HG02943 (cell line): ENCODE data around the gene RFX6.

Experiments
- ATAC-seq: cut with Tn5 transposase; IDR thresholded peaks from one replicate; pipeline ENCODE4 v1.9.1; 2021; ENCODE audit warnings: mild to moderate bottlenecking, low read depth, moderate library complexity; ENCODE audit not compliant: unreplicated experiment

Gene RFX6

DNA sequence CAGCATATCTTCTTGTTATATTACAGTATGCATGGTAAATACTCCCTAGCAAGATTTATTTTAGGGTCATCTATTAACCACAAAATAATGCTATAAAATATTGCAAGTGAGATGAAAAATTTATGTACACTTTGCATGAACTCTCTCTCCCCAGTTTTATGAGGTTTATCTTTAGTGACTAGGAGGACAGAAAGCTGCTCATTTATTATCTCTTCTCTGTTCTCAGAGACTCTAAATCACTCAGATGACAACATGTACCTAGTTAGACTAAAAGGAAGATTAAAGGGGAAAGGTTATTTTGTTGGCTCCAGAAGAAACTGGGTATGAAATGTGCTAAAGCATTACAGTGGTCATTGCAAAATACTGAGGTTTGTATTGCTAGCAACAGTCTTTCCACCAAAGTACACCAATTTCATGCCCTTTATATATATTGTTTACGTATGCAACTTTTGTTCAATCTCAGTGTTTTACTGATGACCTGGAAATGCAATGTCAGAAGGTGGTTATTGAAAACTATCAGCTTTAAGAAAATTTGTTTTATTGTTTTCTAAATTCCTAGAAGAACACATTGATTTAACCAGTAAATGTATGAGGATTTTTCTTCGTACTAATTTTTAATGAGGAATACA, 11.8 kb downstream of the RFX6 start:
- ATAC-seq = no peak

DNA sequence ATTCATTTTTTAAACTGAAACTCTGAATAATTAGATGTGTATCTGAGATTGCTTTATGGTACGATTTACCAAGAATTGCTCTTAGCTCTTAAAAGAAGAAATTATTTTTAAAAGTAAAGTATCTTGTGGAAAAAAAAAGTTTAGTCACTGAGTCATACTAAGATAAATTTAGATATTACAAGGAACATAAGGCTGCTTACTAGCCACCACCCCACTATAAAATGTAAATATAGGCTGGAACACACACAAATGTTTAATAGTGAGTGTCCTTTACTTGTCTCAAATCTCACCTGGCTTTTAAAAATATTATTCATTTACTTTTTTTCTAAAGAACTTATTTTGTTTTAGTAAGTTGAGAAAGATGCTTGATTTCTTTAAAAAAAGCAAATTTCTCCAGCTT, 17.6 kb downstream of the RFX6 start:
- ATAC-seq = no peak

GRCh38 chr6:116895935-116896334, 18.9 kb downstream of the RFX6 start:
- no peak for ATAC-seq

- ATAC-seq = no peak
Measured at GRCh38 chr6:116902634-116903033, 25.6 kb downstream of the RFX6 start.

DNA sequence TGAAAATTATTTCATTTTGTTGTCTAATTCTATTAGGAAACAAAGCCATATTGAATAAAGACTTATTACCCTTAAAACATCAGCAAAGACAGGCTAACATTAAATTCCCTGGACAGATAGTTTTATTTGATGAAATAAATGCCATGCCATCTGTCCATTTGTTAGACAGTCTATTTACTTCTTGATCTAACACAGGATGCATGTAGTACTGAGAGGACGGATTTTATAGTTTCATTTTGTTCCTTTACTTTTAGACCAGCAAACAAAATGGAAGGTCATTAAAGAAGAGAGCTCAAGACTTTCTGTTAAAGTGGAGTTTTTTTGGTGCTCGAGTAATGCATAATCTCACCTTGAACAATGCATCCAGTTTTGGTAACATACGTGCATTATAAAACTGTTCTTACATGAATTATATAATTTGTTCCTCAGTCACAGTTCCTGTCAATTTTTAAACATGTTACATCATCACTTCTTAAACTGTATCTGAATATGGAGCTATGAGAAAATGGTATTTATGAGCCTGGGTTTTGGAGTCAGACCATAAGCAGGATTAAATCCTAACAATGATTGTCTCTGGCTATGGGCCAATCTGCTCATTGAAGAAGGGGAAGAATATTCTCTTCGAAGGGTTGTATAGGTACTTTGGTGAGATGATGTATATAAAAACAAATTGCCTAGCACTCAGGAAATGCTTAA, 46.0 kb downstream of the RFX6 start:
- ATAC-seq = no peak

DNA sequence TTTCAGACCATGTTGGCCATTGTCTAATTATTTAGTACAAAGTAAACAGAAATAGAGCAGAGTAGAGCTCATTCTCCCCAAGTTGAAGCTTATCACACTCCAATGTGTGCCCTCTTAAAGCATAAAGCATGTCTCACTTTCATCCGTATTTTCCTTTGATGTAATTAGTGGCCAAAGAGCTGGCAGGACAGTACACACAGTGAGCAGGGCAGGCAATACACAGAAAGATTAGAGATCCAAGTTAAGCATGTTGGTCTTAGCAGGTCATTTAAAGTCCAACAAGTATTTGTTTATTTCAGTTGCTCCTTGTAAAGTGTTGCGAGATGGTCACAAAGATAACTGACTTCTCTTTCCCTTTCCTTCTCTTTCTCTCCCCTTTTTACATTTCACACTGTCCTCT, 47.2 kb downstream of the RFX6 start:
- no peak for ATAC-seq

DNA sequence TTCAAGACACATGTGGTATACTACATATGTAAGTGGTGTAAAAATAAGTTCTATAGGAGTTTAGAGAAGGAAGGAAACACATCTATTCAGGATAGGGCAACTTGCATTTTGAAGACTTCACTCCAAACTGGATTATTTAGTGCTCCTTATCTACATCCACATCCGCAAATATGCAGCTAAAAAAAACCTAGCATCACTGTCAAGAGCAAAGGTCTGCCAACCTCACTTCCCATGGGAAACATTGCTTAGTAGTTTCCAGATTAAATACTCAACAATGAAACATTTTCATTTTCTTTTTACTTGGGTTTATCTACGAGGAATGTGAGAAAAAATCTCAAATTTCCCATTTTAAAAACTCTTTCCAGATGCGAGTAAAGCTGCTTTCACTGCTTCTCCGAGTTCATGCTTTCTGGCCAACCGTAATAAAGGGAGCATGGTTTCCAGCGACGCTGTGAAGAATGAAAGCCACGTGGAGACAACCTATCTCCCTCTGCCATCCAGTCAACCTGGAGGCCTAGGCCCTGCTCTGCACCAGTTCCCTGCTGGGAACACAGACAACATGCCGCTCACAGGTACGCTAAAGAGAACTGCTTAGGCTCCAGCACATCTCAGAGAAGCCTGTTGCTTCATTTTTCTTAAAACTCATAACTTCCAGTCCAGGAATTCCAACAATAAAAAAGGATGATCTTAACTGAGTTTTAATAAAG, 48.2 kb downstream of the RFX6 start:
- ATAC-seq = no peak

GRCh38 chr6:116928677-116929076, 51.6 kb downstream of the RFX6 start:
- ATAC-seq = no peak

DNA sequence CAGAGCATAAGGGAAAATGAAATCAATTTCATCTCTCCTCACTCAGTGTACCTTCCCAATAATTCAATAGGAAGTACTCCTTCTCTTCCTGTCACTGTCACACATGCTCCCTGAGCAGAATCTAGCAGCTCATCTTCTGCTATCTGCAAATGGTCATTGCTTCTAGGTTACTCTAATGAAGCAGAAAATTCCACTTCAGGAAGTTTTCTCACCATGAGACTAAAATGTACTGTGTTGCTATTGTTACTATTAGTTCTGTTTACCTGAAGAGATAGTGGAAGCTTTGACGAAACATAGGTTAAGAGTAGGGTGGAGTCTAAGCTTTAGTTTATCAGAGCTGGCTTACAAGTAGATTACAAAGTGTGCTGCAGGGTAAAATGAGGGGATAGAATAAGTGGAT, 52.8 kb downstream of the RFX6 start:
- ATAC-seq = no peak

DNA sequence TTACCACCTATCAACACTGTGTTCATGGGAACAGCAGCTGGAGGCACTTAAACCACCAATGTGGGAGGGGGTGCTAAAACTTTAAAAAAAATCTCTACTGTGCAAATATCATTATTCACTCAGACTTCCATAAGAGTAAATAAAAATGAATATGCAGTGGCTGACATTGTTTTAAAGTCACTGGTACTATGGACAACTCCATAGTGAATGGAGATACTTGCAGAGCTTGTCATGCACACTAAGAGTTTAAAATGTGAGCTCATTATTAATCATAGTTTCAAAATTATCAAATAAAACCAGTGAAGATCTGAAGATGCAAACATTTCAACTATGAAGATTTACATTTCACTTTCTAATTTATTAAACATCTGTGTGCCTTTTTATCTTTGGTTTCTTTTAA, 54.4 kb downstream of the RFX6 start:
- ATAC-seq = no peak

DNA sequence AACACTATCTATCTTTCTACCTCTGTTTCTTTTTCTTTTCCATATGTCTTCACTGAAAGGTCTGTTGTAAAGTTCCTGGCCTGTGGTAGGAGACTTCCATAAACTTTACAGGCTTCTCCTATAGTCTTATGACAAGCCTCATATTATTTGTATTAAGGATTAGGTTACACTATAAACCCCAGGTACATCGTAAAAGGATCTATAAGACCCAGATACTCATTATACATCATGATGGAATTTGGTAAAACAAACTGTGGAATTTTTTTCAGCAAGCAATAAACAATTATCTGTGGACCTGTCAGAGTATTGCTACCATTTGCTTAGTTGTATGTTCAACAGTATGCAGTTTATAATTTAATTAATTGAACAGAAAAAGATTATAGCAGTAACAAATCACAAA, 55.5 kb downstream of the RFX6 start:
- no peak for ATAC-seq

DNA sequence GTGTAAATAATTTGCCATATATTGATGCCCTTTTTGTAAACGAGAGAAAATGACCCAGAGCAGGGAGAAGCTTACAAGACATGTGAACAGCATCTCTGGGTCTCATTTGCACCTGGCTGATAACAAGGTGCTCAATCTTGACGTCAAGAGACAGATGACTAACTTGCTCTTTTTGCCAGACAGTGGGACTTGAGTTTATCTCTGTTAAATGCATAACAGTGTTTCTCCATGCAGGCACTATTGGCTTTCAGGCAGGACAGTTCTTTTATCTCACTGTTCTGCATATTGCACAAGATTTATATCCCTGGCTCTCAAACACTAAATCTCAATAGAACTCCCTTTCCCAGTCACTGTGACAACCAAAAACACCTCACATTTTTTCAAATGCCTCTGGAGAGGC, 56.4 kb downstream of the RFX6 start:
- no peak for ATAC-seq

DNA sequence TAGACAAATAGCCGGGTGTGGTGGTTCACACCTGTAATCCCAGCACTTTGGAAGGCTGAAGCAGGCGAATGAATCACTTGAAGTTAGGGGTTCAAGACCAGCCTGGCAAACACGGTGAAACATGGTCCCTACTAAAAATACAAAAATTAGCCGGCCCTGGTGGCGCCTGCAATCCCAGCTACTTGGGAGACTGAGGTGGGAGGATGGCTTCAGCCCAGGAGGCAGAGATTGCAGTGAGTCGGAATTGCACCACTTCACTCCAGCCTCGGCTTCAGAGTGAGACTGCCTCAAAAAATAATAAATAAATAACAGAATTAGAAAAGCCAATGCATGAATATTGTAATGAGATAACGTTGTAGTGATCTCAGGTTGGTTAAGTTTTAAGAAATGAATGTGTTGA, 61.3 kb downstream of the RFX6 start:
- ATAC-seq = no peak

DNA sequence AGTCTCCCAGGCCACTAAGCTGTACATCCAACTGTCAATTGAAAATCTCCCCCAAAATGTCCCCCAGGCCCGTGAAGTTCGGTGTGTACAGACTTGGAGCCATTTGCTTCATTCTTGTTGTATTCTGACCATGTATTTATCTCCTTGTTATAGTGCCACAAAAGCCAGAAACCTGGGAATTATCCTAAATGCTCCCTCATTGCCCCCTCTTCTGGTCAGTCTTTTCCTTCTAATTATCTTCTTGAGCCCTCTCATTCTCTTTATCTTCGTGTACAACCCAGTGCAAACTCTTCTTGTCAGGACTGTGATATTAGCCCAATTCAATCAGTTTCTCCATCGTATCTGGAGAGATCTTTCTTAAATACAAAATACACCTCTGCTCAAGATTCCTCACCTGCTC, 64.7 kb downstream of the RFX6 start:
- ATAC-seq = no peak

DNA sequence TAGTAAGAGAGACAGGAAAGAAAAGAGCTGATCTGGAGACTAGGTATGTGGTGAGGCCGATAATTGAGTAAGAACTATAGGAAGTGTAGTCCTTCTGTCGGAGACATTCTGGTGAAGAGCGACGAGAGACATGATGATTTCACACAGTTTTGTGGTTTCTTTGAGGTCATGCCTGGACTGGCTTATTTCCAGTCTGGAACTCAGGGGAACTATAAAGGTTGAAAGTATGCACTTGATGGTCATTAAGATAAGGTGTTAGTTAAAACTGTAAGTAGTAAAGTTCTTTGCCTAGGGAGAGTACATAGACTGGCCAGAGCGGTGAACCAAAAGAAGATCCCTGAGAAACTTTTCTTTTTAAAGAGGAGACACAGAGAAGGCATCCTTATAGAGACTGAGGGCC, 68.8 kb downstream of the RFX6 start:
- no peak for ATAC-seq

- no peak for ATAC-seq
Measured at GRCh38 chr6:116948533-116949304, 71.7 kb downstream of the RFX6 start.

DNA sequence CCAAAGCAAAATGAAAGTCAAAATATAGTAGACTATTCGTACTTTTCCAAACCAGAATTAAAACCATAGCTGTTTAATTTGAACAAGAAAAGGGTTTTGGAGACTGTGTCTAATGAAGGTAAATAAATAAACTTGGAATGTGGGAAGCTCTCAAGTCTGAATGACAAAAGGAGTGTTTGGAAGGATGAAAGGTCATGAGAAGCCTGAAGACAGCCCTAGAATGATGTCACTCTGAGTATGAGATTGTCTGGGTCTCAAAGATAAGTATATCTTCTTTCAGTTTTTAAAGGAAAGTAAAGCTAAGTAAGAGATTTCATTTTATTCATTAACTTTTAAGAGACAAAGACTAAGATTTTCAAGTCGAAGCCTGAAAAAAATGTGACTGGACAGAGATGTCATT, 72.9 kb downstream of the RFX6 start:
- no peak for ATAC-seq

GRCh38 chr6:116954335-116954734, 77.3 kb downstream of the RFX6 start:
- no peak for ATAC-seq

DNA sequence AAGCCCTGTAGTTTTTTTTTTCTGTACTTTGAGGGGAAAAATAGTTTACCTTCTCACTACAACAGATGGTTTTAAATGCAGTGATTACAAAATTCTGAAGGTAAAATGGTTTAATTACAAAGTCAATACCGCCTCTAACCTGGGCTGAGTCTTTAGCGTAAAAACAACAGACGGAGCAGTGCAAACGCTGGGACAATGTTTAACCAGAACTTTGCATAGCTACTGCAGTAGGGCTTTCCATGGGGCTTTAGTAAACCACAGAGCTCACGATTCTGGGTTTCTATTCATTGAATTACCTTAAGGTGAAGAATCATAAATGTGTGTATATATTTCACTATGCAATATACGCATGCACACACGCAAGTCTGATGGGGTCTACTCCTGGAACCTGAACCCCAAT, 77.9 kb downstream of the RFX6 start:
- ATAC-seq = no peak

- no peak for ATAC-seq
Measured at GRCh38 chr6:116955773-116956172, 78.7 kb downstream of the RFX6 start.

- ATAC-seq = no peak
Measured at GRCh38 chr6:116963972-116964371, 86.9 kb downstream of the RFX6 start.
